Thoracic aorta (tissue), 2 donors: ENCODE results near the gene PAPPA2. TPM values are rescaled to one million over a fixed set of nuclear protein-coding genes. Genes with fewer than 3 reads are reported as not detected.

Source experiments
- ATAC-seq: fragments of 150-250 bp; one replicate; pipeline ENCODE4 v1.8.0; 2017; ENCODE audit warnings: low read depth; ENCODE audit not compliant: insufficient number of reproducible peaks, low FRiP score
- DNase-seq: peaks from one replicate; pipeline ENCODE4 v3.0.0-alpha.2; 2020; ENCODE audit warnings: low spot score
- H3K27ac ChIP-seq, 2 donors: fragments of 200-600 bp; sonication (generic); 1 replicate in 1 of 2; 2 replicates in 1 of 2; pipeline ENCODE4 v1.5.1; 2016; ENCODE audit warnings: mild to moderate bottlenecking in 2 of 2, moderate library complexity in 2 of 2
- H3K27me3 ChIP-seq: fragments of 200-600 bp; sonication (generic); replicated peaks from 2 replicates; pipeline ENCODE4 v1.6.0; 2016; ENCODE audit warnings: mild to moderate bottlenecking; ENCODE audit not compliant: insufficient read depth
- H3K36me3 ChIP-seq: fragments of 200-600 bp; sonication (generic); one replicate; pipeline ENCODE4 v1.5.1; 2016
- H3K4me1 ChIP-seq, 2 donors: fragments of 200-600 bp; sonication (generic); 1 replicate in 1 of 2; 2 replicates in 1 of 2; pipeline versions ENCODE4 v1.5.1 to v1.6.0; 2016; ENCODE audit warnings: low read depth in 2 of 2, mild to moderate bottlenecking in 1 of 2; ENCODE audit not compliant: control insufficient read depth in 1 of 2
- H3K4me3 ChIP-seq: fragments of 200-600 bp; sonication (generic); 2 replicates; pipeline ENCODE4 v1.5.1; 2016; ENCODE audit warnings: mild to moderate bottlenecking
- H3K9me3 ChIP-seq: fragments of 200-600 bp; sonication (generic); 2 replicates; pipeline ENCODE4 v1.5.1; 2016
- total RNA-seq, 2 donors: library from RNA; depleted of rRNA; stranded (reverse); fragments of >200 nt; gene quantifications; one replicate each; pipeline versions ENCODE4 v1.1.0 to v1.2.3, GENCODE V29; 2016
- TF ChIP-seq, protein P1 (sequence below): fragments of 200-600 bp; sonication (generic); IDR thresholded peaks from one replicate; pipeline ENCODE4 v1.5.1; 2019; ENCODE audit warnings: antibody characterized with exemption

Gene PAPPA2
- total RNA-seq, 2 donors from 2014 or later, result 1.1 to 2.0 TPM

DNA sequence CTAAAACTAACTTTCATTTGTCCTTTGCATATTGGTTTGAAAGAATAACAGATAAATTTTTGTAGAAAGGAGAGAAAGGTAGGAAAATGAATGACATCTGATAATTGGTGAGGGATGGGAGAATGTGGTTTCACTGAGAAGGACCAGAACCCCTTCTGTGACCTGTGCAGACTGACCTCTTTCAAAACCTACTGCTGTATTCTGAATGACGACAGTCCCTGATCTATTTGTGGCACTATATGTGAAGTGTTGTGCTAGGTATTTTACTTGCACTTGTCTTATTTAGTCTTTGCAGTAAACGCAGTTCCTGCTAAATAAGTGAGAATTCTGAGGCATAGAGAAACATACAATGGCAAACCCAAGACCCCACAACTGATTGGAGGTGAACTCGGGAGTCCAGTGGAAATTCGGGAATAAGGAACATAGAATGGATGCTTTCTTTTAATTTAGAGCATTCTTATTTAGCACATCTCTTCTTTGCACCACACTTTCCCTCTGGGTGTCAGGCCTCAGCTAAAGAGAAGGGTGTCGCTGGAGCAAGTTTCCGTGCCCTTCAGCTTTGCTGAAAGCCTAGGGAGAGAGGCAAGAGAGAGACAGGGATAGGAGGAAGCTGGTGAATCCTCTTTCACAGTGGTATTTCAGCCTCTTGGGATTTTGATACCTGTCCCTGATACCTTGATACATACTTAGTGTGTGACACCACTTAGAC, 230.2 kb downstream of the PAPPA2 start:
- TF ChIP-seq, protein P1, sequence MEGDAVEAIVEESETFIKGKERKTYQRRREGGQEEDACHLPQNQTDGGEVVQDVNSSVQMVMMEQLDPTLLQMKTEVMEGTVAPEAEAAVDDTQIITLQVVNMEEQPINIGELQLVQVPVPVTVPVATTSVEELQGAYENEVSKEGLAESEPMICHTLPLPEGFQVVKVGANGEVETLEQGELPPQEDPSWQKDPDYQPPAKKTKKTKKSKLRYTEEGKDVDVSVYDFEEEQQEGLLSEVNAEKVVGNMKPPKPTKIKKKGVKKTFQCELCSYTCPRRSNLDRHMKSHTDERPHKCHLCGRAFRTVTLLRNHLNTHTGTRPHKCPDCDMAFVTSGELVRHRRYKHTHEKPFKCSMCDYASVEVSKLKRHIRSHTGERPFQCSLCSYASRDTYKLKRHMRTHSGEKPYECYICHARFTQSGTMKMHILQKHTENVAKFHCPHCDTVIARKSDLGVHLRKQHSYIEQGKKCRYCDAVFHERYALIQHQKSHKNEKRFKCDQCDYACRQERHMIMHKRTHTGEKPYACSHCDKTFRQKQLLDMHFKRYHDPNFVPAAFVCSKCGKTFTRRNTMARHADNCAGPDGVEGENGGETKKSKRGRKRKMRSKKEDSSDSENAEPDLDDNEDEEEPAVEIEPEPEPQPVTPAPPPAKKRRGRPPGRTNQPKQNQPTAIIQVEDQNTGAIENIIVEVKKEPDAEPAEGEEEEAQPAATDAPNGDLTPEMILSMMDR, result no peak
- Histone ChIP-seq H3K4me1 (peaks cover 0 to 16% of the 10 kb centered on the region in 2 donors), H3K27me3 (no peaks in the 10 kb centered on the region), H3K36me3 (no peaks in the 10 kb centered on the region), H3K27ac (no peak overlapping the region), H3K4me3 (no peak overlapping the region), H3K9me3 (no peaks in the 10 kb centered on the region)
- ATAC-seq (no peak), DNase-seq (no peak)

DNA sequence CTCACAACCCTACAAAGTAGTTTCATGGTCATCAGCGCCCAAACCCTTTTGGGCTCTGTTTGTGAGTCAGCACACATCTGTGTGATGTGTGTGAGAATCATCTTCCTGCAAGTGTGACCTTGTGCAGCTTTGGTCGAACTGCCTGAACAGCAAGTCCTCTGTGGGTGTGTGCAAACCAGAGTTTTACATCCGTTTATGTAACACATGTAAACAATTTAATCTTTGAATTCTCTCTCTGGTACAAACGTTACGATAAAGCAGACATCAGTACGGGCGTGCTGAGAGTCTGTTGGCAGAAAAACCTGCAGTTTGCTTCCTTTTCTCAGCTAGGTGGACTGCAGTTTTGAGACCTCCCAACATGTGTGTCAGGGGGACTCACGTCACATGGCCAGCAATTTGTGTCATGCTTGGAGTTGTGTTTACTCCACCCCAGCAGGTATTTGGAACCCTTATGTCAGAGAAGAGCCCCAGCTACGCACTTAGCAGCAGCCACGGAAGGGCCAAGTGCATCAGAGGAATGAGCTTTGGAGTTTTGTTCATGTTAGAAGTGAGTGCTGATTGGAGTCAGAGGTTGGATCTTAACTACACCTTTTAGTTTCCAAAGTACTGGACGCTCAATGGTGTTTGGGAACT, 230.8 kb downstream of the PAPPA2 start:
- no peak overlapping the region for H3K4me3 ChIP-seq
- no peak for DNase-seq
- TF ChIP-seq, protein P1, result no peak
- no peaks in the 10 kb centered on the region for H3K27me3 ChIP-seq
- no peak overlapping the region for H3K27ac ChIP-seq
- H3K9me3 ChIP-seq, result no peaks in the 10 kb centered on the region
- H3K4me1 ChIP-seq, result peaks cover 0 to 16% of the 10 kb centered on the region in 2 donors
- no peaks in the 10 kb centered on the region for H3K36me3 ChIP-seq
- no peak for ATAC-seq

DNA sequence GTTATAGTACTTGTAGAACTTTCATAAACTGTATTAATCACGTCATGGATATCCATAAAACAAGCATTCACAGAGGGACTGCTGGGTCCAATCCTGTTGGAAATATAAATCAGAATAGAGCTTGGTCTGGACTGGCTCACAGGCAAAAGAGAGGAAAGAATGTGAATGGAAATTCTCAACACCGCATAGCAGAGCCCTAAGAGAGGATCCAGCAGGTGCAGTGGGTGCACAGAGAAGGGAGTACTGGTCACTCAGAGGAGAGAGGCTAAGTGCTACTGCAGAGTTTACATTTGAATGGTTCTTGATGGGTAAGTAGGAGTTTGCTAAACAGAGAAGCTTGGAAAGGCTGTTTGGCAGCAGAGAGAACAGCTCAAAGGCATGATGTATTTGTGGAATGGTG, 231.7 kb downstream of the PAPPA2 start:
- H3K27ac ChIP-seq, result no peak overlapping the region
- H3K36me3 ChIP-seq, result no peaks in the 10 kb centered on the region
- ATAC-seq, result no peak
- H3K27me3 ChIP-seq, result no peaks in the 10 kb centered on the region
- H3K4me1 ChIP-seq, result peaks cover 0 to 16% of the 10 kb centered on the region in 2 donors
- no peak overlapping the region for H3K4me3 ChIP-seq
- no peaks in the 10 kb centered on the region for H3K9me3 ChIP-seq
- DNase-seq, result no peak
- TF ChIP-seq, protein P1, result no peak

DNA sequence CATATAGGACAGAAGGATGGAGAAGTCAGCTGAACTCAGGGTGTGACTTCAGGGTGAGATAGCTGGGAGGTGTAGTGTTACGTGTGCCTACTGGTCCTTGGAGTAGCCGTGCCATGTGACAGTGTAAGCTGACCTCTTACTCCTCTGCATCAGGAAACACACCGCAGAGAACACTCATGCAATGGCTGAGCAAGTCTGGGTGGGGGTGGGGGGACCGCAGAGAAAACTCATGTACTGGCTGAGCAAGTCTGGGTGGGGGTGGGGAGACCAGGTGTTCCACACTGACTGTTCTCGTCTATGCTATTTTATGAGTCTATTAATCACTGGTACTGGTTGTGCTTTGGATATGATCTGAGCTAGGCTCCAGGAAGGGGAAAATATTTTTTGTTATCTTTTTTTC, 233.1 kb downstream of the PAPPA2 start:
- TF ChIP-seq, protein P1, result no peak
- ATAC-seq, result no peak
- peaks cover 0 to 16% of the 10 kb centered on the region in 2 donors for H3K4me1 ChIP-seq

DNA sequence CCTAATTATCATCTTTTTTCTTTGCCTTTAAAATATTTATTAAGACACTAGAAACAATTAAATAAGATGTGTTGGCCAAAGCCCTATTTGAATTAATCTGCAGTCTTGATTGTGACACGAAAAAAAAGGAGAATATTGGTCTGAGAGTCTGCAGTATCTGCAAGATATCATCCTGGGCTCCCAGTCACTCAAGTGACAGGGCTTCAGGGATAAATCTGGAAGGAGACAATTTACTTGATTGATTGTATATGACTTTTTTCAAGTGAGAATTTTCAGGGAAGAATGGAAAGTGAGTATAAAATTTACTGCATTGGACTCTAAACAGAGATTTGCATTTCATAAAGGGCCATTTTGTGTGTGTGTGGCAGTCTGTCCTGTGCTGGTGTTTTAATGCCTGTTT, 233.7 kb downstream of the PAPPA2 start:
- TF ChIP-seq, protein P1, result no peak
- H3K27me3 ChIP-seq, result no peaks in the 10 kb centered on the region
- no peak overlapping the region for H3K27ac ChIP-seq
- no peaks in the 10 kb centered on the region for H3K9me3 ChIP-seq
- peaks cover 0 to 10% of the 10 kb centered on the region in 2 donors for H3K4me1 ChIP-seq
- DNase-seq (no peak), ATAC-seq (no peak)
- no peaks in the 10 kb centered on the region for H3K36me3 ChIP-seq
- H3K4me3 ChIP-seq, result no peak overlapping the region

More for the DNA sequence above, 233.1 kb downstream of the PAPPA2 start:
- no peak overlapping the region for H3K4me3 ChIP-seq
- H3K36me3 ChIP-seq, result no peaks in the 10 kb centered on the region
- no peaks in the 10 kb centered on the region for H3K9me3 ChIP-seq
- no peak overlapping the region for H3K27ac ChIP-seq
- no peaks in the 10 kb centered on the region for H3K27me3 ChIP-seq
- no peak for DNase-seq
